Posterior vena cava (tissue), 2 donors: Measurements from ENCODE around the gene GUCD1. TPM values are rescaled to one million over a fixed set of nuclear protein-coding genes. Genes with fewer than 3 reads are reported as not detected.

Source experiments
- DNase-seq: peaks from one replicate; pipeline ENCODE4 v3.0.0-alpha.2; 2020; ENCODE audit warnings: low spot score
- intact Hi-C, 2 donors: fragments of 100-400 bp; cut with DNase I; formaldehyde crosslinking; loops; one replicate each; pipeline versions ENCODE4 v1.14.1 to v1.14.2; 2022 to 2023
- total RNA-seq, 2 donors: library from RNA; stranded (reverse); fragmentation: NEBNext Ultra II Directional; extraction: Animal tissue kit (Norgen Biotek cat#: 25700); gene quantifications; one replicate each; pipeline ENCODE4 v1.2.1, GENCODE V29; 2021
- donor health status: DM: yes; HTN: yes; CAD: no.
- donor health status: DM: yes; HTN: yes; CAD: no.

GUCD1 gene
- total RNA-seq, 2 donors from 2014 or later: 73.5 to 82.1 TPM

DNA sequence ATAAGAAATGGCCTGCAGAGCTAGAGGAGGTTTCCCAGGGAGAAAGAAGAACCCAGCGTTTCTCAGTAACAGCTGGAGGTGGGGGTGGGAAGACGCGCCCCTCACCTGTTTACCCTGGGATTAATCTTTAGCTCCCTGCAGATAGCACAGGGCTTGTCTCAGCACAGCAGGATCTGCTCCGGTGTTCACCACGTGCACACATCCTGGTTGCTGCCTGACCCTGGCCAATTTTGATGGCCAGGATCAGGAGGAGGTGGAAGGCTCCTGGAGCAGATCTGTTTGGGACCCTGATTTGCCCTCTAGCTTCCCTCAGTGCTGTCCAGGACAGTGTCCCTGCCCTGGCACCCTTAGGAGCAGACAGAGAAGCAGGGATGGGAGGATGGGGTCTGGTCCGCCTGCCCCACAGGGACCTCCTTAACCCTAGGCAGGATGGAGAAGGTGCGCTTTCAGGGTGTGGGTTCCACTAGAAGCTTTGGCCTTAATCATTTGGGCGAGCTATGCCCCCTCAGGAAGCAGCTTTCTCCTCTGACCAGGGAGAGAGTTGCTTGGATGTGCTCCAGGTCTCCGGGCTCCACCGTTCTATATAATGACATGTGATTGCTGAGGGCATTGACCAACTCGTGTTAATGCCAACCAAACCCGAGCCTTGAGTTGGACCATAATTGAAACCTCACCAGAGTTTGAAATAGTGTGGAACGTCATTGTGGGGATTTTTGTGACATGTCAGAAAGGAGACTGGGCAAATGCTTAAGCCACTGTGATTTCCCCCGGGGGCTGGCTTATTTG, 40.5 kb downstream of the GUCD1 start:
- DNase-seq: no peak
- intact Hi-C loops: no loop called here

DNA sequence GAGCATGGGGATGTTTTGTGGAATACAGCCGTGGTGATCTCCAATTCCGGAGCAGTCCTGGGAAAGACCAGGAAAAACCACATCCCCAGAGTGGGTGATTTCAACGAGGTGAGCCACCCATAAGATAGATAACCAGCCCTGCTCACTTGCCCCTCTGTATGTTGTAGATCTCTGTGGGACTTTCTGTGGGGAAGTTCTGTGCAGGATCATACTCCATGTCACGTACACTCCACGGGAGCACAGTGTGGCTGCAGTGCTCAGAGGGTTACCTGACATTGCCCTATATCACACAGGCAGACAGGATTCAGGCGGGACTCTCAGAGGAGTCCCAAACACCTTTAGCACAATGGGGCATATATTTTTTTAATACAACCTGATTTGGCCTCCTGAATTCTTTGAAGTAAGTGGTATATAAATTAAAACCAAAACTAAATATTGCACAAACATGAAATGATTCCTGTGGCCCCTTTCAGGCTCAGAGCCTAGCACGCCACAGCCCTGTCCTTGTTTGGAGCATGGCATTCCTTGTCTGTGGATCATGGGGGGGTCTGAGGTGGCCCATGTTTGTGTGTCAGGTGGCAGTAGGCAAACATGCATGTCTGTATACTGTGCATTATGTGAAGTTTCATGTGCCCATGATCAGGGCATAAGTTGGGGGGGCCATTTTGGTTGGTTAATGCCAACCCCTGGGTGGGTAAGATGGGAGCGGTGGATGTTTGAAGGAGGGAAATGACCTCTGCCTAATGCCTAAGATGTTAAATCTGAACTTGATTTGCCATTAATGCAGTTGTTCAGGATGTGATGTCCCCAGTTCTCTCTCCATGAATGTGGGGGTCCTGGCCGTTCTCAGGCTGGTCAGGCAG, 41.3 kb downstream of the GUCD1 start:
- no peak for DNase-seq
- intact Hi-C loops: no loop called here

DNA sequence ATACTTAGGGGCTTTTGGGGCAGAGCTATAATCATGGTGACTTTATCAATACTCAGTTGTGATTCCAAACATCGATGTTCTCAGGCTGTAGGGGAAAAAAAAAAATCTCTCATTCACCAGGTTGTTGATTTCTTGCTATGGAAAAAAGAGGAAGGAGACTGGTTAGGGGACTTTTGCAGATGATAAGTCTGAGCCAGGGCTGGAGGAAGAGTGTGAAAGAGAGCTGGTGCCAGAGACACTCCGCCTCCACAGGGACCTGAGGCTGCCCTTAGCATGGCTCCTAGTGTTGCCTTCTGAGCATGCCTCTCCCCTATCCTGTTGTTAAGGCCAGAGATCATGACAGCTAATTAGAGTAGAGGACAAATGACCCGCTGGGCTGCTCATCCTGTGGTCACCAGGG, 42.9 kb downstream of the GUCD1 start:
- peak; percentile 43 for DNase-seq
- intact Hi-C loops: no loop called here

DNA sequence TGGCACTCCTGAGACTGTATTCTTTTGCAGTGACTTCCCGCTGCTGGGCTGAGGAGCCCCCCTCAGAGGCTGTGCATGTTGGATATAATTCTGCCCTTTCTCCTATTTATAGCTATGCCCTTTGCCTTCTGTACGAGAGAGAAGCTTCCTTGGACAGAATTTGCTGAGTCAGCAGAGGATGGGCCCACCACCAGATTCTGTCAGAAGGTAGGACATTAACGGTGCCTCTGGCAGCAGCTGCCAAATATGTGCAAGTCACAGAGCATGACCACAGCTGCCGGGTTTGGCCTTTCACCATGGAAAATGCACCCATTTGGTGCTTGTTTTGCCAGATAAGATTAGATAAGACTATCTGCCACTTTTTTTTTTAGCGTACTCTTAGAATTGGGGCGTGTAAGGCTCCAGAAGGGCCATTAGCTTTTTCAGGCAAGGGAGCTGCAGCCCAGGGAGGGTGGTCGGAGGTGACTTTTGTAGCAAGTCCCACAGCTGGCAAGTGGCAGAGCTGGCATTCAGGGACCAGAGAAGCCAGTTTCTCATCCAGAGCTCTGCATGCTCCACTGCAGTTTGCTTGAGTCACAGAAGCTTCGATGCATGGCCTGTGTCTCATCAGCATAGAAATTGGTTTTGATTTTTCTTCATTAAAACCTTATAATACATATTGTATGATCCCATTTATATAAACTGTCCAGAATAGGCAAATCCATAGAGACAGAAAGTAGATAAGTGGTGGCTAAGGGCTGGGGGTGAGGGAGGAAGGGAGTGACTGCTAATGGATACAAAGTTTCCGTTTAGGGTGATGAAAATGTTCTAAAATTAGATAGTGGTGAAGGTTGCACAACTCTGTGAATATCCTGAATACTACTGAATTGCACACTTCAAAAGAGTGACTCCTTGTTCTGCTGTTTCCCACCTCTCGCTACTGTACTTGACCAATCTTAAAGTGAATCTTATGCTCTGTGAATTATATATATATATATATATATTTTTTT, 44.0 kb downstream of the GUCD1 start:
- intact Hi-C loops: no loop called here
- DNase-seq: no peak

DNA sequence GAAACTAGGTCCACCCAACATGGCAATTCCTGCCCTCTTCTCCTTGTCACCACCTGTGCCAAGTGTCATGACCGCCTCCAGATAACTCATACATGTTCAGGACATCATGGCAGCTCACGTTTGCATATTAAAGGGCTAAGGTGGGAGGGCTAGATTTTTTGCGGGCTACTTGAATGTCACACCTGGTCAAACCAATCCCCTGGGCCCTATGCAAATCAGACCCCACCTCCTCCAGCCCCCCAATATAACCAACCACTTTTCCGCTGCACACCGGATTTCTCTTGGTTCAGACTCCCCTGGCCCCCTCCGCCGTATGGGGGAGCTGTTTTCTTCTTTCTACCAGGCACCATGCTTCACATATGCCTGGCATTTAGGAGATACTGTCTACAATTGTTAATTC, 47.2 kb downstream of the GUCD1 start:
- DNase-seq: no peak
- intact Hi-C loops: no loop called here

DNA sequence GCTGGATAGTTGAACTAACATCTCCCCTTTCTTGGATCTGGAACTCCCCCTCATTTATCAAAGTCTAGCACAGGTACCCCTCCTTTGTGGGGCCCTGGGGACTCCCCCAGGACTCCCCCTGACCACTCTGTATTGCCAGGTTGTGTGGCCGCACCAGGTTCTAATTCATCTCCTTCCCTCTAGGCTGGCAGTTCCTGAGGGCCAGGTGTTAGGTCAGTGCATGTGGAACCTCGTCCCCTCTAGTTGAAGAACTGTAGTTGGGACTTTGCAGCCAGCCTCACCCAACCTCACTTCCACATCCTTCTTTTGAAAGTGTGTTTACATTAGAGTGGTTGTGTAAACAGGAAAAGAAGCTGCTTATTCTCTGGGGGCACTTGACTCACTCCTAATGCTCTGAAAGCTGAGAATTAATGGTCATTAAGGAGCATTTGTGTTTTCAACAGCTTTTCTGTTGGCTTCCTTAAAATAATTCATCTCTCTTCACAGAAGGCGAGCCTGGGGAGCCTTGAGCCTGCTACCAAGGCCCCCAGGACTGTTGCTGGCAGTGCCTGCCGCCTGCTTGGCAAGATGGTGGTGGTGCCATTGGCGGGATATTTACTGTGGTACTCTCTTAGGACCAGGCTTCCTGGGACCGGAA, 48.0 kb downstream of the GUCD1 start:
- intact Hi-C loops: no loop called here
- DNase-seq: no peak

DNA sequence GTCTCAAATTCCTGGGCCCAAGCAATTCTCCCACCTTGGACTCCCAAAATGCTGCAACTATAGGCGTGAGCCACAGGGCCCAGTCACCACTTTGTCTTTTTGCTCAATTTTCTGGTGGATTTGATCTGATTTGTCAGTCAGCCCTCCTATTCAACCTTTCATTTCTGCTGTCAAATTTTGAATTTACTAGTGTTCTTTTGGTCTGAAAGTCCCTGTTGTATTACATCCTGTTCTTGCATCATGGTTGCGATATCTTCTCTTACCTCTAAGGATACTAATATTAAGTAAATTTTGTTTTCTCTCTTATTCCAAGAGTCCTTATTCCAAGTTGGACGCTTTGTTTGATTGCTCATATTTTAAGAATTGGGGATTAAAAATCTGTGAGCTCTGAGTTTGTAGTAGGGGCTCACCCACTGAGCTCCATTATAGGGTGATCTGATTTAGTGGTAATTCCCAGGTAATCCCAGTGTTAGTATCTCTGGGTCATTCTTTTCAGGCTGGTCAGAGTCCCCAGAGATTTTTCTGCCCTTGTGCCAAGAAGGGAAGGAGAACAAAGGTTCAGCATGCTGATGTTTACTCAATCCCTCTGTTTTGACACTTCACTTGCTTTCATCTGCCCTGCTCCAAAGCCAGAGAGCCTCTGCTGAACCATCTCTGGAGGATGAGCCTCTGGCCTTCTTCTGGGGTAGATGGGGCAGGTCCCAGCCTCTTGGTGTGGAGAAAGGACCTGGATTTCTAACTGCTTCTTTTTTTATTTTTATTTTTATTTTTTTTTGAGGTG, 49.8 kb downstream of the GUCD1 start:
- intact Hi-C loops: loop anchor here in 1 of 2 donors (5.0 kb wide), 1 partner anchor 83 kb away; no protein-coding TSS in a partner anchor
- DNase-seq: peak; percentile 19

DNA sequence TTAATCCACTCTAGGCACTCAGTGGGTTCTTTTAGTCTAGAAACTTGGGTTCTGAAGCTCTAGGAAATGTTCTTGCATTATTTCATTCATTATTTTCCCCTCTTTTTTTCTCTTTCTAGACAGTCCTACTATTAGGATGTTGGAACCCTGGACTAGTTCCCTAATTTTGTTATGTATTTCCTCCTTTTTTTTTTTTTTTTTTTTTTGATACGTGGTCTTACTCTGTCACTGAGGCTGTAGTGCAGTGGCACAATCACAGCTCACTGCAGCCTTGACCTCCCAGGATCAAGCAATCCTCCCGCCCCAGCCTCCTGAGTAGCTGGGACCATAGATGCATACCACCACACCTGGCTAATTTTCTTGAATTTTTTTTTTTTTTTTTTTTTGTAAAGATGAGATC, 50.4 kb downstream of the GUCD1 start:
- intact Hi-C loops: loop anchor here in 1 of 2 donors (5.0 kb wide), 1 partner anchor 82 kb away; no protein-coding TSS in a partner anchor
- no peak for DNase-seq

DNA sequence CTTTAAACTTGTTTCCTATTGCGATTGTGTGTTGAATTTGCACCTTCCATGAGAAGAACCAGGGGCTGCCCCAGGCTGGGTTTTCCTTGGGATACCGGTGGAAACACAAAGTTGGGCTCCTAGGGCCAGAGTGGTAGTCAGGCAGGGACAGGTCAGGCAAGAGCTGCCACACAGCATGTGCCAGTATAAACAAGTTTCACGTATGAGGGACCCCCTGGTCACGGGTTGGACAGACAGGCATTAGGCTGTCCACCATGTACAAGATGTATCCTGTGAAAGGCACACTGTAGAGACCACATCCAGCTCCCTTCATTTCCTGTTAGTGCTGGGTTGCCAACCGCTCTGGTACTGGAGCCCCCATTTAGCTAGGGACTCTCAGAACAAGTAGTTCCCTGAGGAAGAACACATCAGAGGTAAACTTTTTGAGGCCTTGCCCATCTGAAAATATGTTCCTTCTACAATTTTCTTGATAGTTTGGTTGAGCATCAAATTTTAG, 51.0 kb downstream of the GUCD1 start:
- intact Hi-C loops: loop anchor here in 1 of 2 donors (5.0 kb wide), 1 partner anchor 82 kb away; no protein-coding TSS in a partner anchor

DNA sequence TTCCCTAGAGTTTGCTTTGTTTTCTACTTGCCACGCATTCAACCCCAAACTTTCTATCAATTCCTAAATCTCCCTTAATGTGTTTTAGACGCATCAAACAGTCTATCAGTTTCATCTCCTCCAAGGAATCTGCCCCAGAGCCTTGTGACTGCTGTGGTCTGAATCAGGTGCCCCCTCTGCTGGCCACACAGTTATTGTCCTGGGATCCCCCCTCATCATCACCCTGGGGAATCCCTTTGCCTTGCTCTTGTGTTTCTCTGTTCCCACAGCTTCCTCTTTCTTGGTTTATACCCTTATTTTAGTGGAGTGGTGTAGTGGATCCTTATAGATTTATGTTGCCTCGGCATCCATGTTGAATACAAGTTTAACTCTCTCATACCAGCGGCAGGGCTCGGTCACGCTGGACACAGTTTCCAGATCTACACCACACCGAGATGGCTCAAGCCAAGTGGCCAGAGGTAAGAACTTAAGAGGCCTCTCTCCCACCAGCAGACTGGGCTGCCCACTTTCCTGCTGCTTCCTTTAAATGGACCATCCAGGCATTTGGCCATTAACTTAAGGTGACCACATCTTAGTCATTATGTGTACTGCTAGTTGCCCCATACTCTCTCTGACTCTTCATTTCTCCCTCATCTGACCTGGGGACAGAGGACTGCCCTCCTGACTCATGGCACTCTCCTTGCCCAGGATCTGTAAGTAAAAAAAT, 51.6 kb downstream of the GUCD1 start:
- intact Hi-C loops: loop anchor here in 1 of 2 donors (5.0 kb wide), 1 partner anchor 81 kb away; no protein-coding TSS in a partner anchor

More for the DNA sequence above, 51.0 kb downstream of the GUCD1 start:
- DNase-seq: no peak

DNA sequence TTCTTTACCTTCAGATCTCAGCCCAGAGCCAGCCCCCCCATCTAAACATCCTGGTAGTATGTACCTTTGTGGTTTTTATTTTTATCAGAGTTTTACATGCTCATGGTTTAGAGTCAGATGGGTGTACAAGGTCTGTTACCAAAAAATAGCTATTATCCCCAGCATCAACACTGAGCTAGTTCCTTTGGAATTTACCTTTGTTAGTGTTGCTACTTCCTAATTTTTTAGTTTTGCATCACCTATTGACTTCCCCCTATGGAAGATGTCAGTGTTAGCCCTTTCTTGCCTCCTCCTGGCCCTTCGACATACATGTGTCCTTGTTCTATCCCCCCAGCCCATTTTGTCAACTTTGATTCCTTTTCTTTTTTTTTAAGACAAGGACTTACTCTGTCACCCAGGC, 52.4 kb downstream of the GUCD1 start:
- no peak for DNase-seq
- intact Hi-C loops: loop anchor here in 1 of 2 donors (5.0 kb wide), 1 partner anchor 80 kb away; no protein-coding TSS in a partner anchor

More for the DNA sequence above, 51.6 kb downstream of the GUCD1 start:
- DNase-seq: peak; percentile 83

DNA sequence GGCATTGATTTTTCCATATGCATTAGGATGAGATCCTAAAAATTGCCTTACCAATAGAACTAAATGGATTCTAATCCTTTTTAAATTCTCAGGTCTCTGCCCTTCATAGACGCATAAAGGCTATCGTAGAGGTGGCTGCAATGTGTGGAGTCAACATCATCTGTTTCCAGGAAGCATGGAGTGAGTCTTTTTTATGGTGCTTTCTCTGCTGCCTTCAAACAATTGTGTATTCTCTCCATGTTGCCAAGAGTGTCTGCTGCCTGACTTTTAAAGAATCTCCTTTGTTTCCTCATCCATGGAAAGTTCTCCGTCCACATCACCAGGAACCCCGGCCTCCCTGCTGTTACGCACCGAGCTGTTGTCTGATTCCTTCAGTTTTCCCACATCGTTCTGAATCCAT, 52.9 kb downstream of the GUCD1 start:
- intact Hi-C loops: loop anchor here in 1 of 2 donors (5.0 kb wide), 1 partner anchor 80 kb away; no protein-coding TSS in a partner anchor

DNA sequence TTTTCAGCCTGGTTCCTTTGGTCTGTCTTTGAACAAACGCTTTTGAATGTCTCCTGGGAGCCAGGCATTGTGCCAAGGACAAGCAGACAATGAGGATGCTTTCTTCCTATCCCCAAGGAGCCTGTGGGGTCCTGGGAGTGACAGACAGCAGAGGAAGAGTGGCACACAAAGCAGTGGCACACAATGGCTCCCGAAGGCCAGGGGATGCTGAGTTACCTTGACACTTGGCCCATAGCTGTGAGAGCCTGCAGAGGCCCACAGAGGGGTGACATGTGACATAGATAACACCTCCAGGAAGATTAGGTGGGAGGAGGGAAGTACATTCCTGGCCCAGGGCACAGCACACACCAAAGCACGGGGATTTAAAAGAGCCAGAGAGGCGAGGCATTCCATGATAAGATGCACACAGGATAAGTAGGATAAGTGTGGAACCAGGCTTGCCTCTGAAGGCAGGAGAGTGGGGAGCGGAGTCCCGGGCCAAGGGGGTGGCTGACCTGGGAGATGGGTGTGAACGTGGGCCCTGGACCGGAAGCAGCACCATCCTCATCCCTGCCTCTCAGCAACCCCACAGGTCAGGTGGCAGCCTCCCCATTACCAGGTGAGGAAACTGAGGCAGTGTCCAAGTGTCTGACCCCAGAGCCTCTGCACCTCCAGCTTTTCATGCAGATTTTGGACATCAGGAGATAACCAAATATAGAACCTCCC, 53.5 kb downstream of the GUCD1 start:
- DNase-seq: no peak
- intact Hi-C loops: loop anchor here in 1 of 2 donors (5.0 kb wide), 1 partner anchor 79 kb away; no protein-coding TSS in a partner anchor

More for the DNA sequence above, 52.9 kb downstream of the GUCD1 start:
- no peak for DNase-seq

DNA sequence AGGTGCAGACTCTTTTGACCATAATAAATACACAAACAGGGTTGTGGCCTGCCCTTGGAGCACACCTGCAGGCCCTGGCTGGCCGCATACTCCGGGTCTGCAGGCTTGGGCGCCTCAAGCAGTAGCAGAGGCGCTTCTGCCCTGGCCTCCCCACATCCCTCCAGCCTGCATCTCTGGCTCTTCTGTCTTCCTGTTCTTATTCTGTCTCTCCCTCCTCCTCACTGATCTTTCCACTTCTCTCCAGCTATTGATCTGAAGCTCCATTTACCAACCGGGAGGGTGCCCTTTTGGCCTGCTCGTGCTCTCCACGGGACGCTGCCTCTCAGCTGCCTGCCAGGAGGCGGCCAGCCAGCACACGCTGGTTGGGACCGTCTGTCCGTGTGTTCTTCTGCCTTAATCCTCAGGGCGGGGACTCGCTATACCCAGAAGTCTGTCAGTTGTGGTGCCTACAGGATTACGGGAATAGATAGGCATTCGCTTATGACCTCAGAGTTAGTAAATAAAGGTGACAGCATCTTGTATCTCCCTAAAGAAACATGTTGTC, 54.6 kb downstream of the GUCD1 start:
- DNase-seq: no peak
- intact Hi-C loops: loop anchor here in 1 of 2 donors (5.0 kb wide), 1 partner anchor 78 kb away; no protein-coding TSS in a partner anchor

DNA sequence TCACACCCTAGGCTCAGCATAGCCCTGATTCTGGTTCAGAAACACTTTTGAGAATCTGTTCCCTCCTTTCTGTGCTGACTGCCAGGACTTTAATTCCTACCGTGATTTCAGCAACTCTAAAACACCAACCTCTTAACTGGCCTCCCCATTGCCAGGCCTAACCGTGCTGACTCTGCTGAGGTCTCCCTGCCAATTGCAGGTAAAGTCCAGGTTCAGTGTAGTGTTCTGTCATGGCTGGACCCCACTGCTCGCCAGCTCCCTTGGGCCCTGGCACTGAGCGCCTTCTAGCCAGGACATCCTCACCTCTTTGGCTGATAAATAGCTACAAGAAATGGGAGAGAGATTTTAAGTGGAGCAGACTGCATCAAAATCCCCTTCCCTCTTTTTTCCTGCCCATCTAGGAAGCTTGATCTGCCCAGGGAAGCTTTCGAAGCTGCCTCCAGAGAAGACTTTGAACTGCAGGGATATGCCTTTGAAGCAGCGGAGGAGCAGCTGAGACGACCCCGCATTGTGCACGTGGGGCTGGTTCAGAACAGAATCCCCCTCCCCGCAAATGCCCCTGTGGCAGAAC, 55.1 kb downstream of the GUCD1 start:
- intact Hi-C loops: loop anchor here in 1 of 2 donors (5.0 kb wide), 1 partner anchor 77 kb away; no protein-coding TSS in a partner anchor
- DNase-seq: no peak
